DND-41 (cell line): ENCODE measurements around the gene DBNL.

Experiments used
- ATAC-seq: fragments of 200-7000 bp; cut with Tn5 transposase; 3 replicates; pipeline ENCODE4 v1.9.1; 2021; ENCODE audit warnings: low read depth; ENCODE audit not compliant: insufficient read depth
- DNase-seq: peaks from one replicate; pipeline ENCODE4 v3.0.0-alpha.2; 2020
- H2AFZ ChIP-seq: 2 replicates; pipeline ENCODE4 v1.6.0; 2012; ENCODE audit warnings: low read depth, low read length
- H3K27ac ChIP-seq: 2 replicates; pipeline ENCODE4 v1.5.1; 2012; ENCODE audit warnings: low read length, inconsistent platforms
- H3K27me3 ChIP-seq: fragments of 200-600 bp; sonication (generic); 2 replicates; pipeline ENCODE4 v1.6.0; 2012; ENCODE audit warnings: low read length, mild to moderate bottlenecking, inconsistent platforms; ENCODE audit not compliant: insufficient read depth, poor library complexity
- H3K36me3 ChIP-seq: 2 replicates; pipeline ENCODE4 v1.5.1; 2012; ENCODE audit warnings: low read length, inconsistent platforms; ENCODE audit not compliant: insufficient read depth
- H3K4me1 ChIP-seq: 2 replicates; pipeline ENCODE4 v1.5.1; 2012; ENCODE audit warnings: mild to moderate bottlenecking, low read length; ENCODE audit not compliant: insufficient read depth
- H3K4me2 ChIP-seq: 2 replicates; pipeline ENCODE4 v1.6.0; 2012; ENCODE audit warnings: mild to moderate bottlenecking, moderate library complexity, low read length, inconsistent platforms; ENCODE audit not compliant: insufficient read depth
- H3K4me3 ChIP-seq, 2 experiments: fragments of 200-600 bp in 1 of 2; shearing (Covaris generic) in 1 of 2; 2 replicates each; pipeline ENCODE4 v1.5.1; 2012 to 2016; ENCODE audit warnings: inconsistent platforms in 2 of 2, low read length in 2 of 2, mild to moderate bottlenecking in 2 of 2, low read depth in 1 of 2, moderate library complexity in 1 of 2
- H3K79me2 ChIP-seq: 2 replicates; pipeline ENCODE4 v1.6.0; 2012; ENCODE audit warnings: low read length, inconsistent platforms; ENCODE audit not compliant: insufficient read depth
- H3K9ac ChIP-seq: 2 replicates; pipeline ENCODE4 v1.6.0; 2012; ENCODE audit warnings: low read depth, mild to moderate bottlenecking, inconsistent platforms, low read length, moderate library complexity
- H3K9me3 ChIP-seq: 2 replicates; pipeline ENCODE4 v1.5.1; 2012; ENCODE audit warnings: low read length, moderate library complexity, mild to moderate bottlenecking, inconsistent platforms; ENCODE audit not compliant: insufficient read depth, severe bottlenecking
- H4K20me1 ChIP-seq: 2 replicates; pipeline ENCODE4 v1.6.0; 2012; ENCODE audit warnings: low read length; ENCODE audit not compliant: insufficient read depth
- EZH2 ChIP-seq: IDR thresholded peaks from 3 replicates; pipeline ENCODE4 v1.6.1; 2012; ENCODE audit warnings: borderline replicate concordance, low read depth, mild to moderate bottlenecking, moderate library complexity, low read length, inconsistent platforms; ENCODE audit not compliant: severe bottlenecking
- TF ChIP-seq, protein P1 (sequence below): IDR thresholded peaks from 2 replicates; pipeline ENCODE4 v1.5.1; 2012; ENCODE audit warnings: borderline replicate concordance, low read length, moderate library complexity, mild to moderate bottlenecking; ENCODE audit not compliant: poor library complexity, severe bottlenecking; ENCODE audit errors: extremely low read depth

Gene DBNL

DNA sequence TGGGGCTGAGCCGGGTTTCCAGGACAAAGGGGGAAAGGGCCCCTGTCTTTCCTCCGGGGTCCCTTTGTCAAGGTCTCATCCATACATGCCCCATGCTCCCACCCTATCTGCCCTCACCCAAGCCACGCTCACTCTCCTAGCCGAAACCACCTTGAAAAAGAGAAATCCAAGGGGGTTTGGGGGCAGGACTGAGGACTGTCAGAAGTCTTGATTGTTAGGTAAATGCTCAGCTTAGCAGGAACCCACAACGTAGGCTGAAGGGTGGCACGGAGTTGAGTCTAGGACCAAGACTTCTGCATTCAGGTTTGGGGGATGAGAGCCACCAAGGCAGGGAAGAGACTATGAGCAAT lies 21.6 kb downstream of the DBNL start:
- Histone ChIP-seq H3K4me2 (no peak overlapping the region), H3K27me3 (no peaks in the 10 kb centered on the region), H3K4me3 (no peak overlapping the region), H3K79me2 (no peaks in the 10 kb centered on the region), H3K36me3 (peaks cover 16% of the 10 kb centered on the region), H4K20me1 (peaks cover 6% of the 10 kb centered on the region), H3K9me3 (no peaks in the 10 kb centered on the region), H2AFZ (no peak overlapping the region), H3K9ac (no peak overlapping the region), H3K4me1 (no peaks in the 10 kb centered on the region), H3K27ac (no peak overlapping the region)
- DNase-seq (no peak), ATAC-seq (peak; percentile 4; the same call in 2 of the 3 replicates)
- no peak for TF ChIP-seq EZH2
- TF ChIP-seq, protein P1, sequence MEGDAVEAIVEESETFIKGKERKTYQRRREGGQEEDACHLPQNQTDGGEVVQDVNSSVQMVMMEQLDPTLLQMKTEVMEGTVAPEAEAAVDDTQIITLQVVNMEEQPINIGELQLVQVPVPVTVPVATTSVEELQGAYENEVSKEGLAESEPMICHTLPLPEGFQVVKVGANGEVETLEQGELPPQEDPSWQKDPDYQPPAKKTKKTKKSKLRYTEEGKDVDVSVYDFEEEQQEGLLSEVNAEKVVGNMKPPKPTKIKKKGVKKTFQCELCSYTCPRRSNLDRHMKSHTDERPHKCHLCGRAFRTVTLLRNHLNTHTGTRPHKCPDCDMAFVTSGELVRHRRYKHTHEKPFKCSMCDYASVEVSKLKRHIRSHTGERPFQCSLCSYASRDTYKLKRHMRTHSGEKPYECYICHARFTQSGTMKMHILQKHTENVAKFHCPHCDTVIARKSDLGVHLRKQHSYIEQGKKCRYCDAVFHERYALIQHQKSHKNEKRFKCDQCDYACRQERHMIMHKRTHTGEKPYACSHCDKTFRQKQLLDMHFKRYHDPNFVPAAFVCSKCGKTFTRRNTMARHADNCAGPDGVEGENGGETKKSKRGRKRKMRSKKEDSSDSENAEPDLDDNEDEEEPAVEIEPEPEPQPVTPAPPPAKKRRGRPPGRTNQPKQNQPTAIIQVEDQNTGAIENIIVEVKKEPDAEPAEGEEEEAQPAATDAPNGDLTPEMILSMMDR: no peak

DNA sequence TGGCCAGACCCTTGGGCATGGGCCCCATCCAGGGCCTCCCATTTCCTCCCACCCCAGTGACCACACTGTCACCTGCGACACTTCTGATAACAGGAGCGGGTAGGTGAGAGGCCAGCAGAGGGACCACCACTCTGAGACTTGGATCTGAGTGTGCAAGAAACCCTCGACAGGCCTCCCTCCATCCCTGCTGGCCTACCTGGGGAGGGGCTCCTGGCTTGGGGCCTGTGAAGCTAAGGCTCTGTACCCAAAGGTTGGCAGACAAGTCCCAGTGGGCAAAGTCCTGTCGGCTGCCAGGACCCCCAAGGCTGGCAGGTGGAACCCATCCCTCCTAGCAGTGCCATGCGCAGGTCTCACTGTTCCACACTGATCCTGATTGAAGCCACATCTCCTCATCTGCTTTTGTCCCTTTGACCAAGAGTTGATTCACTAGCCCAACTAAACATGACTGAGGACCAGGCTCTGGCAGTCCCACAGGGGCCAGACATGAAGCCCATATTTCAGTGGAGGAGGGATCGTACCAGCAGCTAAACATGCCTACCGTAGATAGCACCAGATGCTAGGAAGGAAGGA lies 22.1 kb downstream of the DBNL start:
- H3K36me3 ChIP-seq: peaks cover 11% of the 10 kb centered on the region
- no peaks in the 10 kb centered on the region for H3K4me1 ChIP-seq
- H3K9me3 ChIP-seq: no peaks in the 10 kb centered on the region
- H3K27me3 ChIP-seq: no peaks in the 10 kb centered on the region
- DNase-seq (no peak), ATAC-seq (peak; percentile 6; the same call in 2 of the 3 replicates)
- H2AFZ ChIP-seq: no peak overlapping the region
- no peak overlapping the region for H3K4me3 ChIP-seq
- no peak overlapping the region for H3K27ac ChIP-seq
- H3K79me2 ChIP-seq: no peaks in the 10 kb centered on the region
- no peak overlapping the region for H3K9ac ChIP-seq
- 0 out of 2 replicates have a peak, but pooled peaks cover 3% of the 10 kb centered on the region for H4K20me1 ChIP-seq
- H3K4me2 ChIP-seq: no peak overlapping the region
- TF ChIP-seq, protein P1: no peak
- TF ChIP-seq EZH2: no peak

DNA sequence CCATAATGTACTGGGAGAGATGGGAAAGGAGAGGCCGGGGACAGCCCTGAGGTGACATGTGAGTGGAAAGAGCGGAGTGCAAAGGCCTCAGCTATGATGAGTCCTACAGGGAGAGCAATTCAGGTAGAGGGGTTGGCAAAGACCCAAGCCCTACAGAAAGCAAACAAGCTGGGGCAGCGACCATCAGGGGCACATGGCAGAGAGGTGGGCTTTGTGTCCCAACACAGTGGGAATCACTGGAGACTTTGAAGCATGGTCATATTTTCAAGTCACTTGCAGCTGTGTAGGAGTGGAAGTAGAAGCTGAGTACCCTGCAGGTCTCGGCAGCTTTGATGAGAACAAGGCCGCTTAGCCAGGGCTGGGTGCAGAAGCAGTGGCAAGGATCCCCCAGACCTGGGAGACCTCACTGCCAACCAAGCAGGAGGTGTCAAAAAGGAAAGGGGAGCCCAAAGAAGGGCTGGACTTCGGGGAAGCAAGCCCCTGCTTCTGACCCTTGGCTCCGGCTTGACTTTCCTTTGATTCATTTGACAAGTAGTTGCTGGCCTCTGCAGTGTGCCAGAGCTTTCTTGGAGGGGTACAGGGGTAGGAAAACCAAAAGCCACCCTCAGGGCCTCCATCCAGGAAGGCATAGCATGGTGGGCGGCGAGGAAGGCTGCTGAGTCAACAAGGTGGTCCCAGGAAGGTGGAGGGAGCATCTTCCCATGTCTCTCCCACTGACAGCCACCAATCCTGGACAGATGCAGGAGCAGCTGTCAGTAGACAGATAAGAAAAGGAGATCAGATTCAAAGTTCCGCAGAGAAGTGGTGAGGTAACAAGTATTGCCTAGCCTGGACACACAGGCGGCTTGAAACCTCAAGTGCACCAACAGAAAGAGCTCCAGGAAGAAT lies 22.8 kb downstream of the DBNL start:
- Histone ChIP-seq H3K4me1 (no peaks in the 10 kb centered on the region), H3K9ac (no peak overlapping the region), H3K79me2 (no peaks in the 10 kb centered on the region)

More for the DNA sequence above, 22.8 kb downstream of the DBNL start:
- DNase-seq: no peak
- TF ChIP-seq EZH2: no peak
- TF ChIP-seq, protein P1: no peak
- no peak overlapping the region for H3K27ac ChIP-seq
- H4K20me1 ChIP-seq: no peaks in the 10 kb centered on the region
- no peaks in the 10 kb centered on the region for H3K27me3 ChIP-seq
- no peak overlapping the region for H2AFZ ChIP-seq
- ATAC-seq: peak; percentile 12; the same call in 2 of the 3 replicates
- H3K4me3 ChIP-seq: no peak overlapping the region
- H3K36me3 ChIP-seq: peaks cover 9% of the 10 kb centered on the region
- no peak overlapping the region for H3K4me2 ChIP-seq
- no peaks in the 10 kb centered on the region for H3K9me3 ChIP-seq
